Measurements from ENCODE around the gene SEC24C.

Gene SEC24C

DNA sequence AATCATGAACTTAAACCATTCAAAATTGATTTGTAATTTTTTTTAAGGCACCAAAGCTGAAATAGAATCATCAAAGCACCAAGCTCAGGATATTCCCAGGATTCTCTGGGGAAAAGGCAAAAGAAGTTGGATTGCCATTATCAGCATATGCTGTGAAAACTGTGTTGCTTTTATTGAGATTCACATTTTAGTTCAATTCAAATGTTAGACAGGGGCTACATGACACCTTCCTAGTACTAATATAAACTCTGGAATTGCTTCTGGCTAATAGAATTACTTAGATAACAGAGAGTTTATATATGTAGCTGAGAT lies 71.5 kb downstream of the SEC24C start:
- DNase-seq, result no peak

GRCh38 chr10:73816917-73817729 lies 73.0 kb downstream of the SEC24C start:
- DNase-seq, result no peak

DNA sequence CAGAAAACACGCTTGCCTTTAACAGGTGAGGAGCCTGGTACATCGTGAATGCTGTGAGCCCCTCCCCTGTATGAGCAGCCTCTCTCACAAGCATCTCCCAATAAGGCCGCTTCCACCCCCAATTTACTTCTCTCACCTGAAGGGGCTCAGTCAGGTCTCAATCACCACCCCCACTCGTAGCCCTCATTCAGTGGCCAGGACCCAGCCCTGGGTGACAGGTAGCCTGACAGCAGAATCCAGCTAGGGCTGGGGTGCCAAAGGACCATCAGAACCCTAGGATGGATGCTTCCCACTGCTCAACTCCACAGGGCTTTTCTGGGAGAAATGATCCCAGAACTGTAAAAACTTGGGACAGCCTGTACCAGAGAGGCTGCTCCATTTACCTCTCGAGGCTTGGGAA lies 73.7 kb downstream of the SEC24C start:
- DNase-seq, result no peak

GRCh38 chr10:73818402-73818801 lies 74.2 kb downstream of the SEC24C start:
- no peak for DNase-seq

DNA sequence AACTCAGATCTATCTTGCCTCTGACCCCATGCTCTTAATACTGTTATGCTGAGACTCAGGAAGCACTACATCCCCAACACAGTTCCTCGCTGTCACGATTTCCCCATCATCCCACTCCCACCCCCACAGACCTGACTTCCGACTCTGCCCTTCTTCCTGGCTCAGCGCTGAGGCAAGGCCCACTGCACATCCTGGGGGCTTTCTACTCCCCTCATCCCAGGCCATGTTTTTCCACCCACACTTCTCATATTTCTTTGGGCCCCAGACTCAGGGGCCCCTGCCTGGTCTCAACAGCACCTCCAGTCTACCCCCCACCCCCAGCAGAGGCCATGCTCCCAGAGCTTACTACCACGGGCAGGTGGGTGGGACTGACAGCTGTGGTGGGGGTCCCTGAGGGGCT lies 74.9 kb downstream of the SEC24C start:
- no peak for DNase-seq

DNA sequence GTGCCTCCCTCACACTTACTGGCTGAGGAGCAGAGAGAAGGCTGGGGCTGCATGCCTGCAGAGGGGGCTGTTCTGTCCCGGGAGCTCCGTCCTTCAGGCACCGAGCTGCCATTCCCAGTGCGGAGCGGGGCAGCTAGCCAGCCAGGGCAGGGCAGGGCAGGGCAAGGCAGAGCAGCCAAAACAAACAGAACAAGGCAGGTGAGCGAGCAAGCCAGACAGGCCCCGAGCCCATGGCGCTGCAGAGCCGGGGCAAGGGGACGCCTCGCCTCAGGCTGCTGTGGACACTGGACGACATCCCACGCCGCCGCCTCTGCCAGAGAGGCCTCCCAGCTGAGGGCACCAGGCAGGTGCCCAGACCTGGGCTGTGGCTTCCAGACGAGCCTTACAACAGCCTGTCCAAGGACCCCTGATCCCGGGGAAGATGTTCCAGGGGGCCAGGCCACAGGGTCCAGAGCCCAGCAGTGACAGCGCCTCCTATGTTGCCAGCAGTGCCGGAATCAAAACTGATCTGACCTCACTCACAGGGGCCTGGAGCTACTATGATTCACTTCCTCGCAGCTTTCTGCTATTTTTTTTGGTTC lies 75.4 kb downstream of the SEC24C start:
- DNase-seq, result no peak
